ENCODE data around the gene ZCCHC7. TPM values are rescaled to one million over a fixed set of nuclear protein-coding genes. Genes with fewer than 3 reads are reported as not detected.

ZCCHC7 gene
- polyA plus RNA-seq, 2 of the 4 experiments (the other 2 are of a cell fraction) = 15.7 to 30.0 TPM

DNA sequence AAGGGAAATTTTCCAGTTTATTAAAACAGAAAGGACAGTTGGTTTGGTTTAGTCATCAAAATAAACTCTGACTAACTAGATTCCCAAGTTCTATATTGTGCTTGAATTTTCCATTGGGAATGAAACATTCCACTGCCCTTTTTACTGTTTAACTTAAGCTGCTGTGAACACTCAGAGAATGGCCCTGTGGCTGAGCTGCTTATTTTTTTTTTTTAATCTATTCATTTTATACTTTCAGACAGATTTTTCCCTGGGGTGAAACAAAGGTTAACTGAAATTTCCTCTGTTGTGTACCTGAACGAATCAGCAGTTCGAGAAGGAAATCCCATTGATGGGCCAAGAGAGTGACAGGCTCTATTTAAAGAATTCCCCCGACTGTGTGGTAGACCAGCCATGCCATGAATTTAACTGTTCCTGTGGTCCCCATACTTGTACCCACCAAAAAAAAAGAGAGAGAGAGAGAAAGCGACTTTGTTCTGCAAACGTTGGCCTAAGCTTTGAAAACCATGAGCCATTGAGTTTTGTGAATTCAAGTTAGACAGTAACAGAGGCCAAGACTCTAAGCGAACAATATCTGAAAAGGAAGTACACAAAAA is 163.5 kb downstream of the ZCCHC7 start:
- 2% methylated on average over 6 of the region's 6 CpGs for WGBS (ENCODE audit: missing lambda C conversion rate)
- DNase-seq (ENCODE audit: low read depth in 1 of 2, low spot score in 1 of 2) = peak in 1 of 2 experiments; percentile 63
- Histone ChIP-seq H3K27ac (peak overlapping the region; percentile 78 to 92), H3K9me3 (no peaks in the 10 kb centered on the region), H3K4me2 (peak overlapping the region; percentile 75), H3K4me1 (peaks cover 50% of the 10 kb centered on the region), H3K4me3 (peak overlapping the region; percentile 15; the same call in 2 of the 3 replicates)
- peak; percentile 79 to 86 for ATAC-seq
- TF ChIP-seq POLR2AphosphoS2 (conservative IDR thresholded peaks at IDR 0.05; ENCODE audit: low read length) (no peak), HEYL (CRISPR knock-in tag; IDR thresholded peaks at IDR 0.05) (0 out of 2 replicates have a peak, but pooled peaks have one; percentile 29), FOSB (CRISPR knock-in tag; IDR thresholded peaks at IDR 0.05) (no peak), MAZ (IDR thresholded peaks at IDR 0.05; ENCODE audit: borderline replicate concordance, low read depth, low read length) (no peak), FOSL2 (IDR thresholded peaks at IDR 0.05) (peak; percentile 44; the same call in 1 of the 2 replicates), FOSL2 (CRISPR knock-in tag; IDR thresholded peaks at IDR 0.05) (peak; percentile 51; the same call in 1 of the 2 replicates), GATA3 (IDR thresholded peaks at IDR 0.05; ENCODE audit: borderline replicate concordance) (peak; percentile 32; the same call in 1 of the 2 replicates), JUNB (IDR thresholded peaks at IDR 0.05) (peak; percentile 57; the same call in 1 of the 2 replicates)
- TF ChIP-seq, protein P1, sequence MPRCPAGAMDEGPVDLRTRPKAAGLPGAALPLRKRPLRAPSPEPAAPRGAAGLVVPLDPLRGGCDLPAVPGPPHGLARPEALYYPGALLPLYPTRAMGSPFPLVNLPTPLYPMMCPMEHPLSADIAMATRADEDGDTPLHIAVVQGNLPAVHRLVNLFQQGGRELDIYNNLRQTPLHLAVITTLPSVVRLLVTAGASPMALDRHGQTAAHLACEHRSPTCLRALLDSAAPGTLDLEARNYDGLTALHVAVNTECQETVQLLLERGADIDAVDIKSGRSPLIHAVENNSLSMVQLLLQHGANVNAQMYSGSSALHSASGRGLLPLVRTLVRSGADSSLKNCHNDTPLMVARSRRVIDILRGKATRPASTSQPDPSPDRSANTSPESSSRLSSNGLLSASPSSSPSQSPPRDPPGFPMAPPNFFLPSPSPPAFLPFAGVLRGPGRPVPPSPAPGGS (IDR thresholded peaks at IDR 0.05) = no peak
- no peak for FAIRE-seq
- CTCF ChIA-PET = interaction anchor here (0.7 kb wide), 1 partner anchor 77 kb away, joined by 3 read pairs; no protein-coding TSS in a partner anchor
- POLR2A ChIA-PET = interaction anchor here (0.6 kb wide), 1 partner anchor 52 kb away, joined by 4 read pairs; no protein-coding TSS in a partner anchor

GRCh38 chr9:37284636-37285035 is 164.3 kb downstream of the ZCCHC7 start:
- DNase-seq (ENCODE audit: low read depth in 1 of 2, low spot score in 1 of 2) (no peak), FAIRE-seq (no peak), ATAC-seq (peak in 1 of 2 experiments; percentile 62; a peak in 3 of 6 replicates)
- WGBS (ENCODE audit: missing lambda C conversion rate) = 5% methylated on average over 1 of the region's 1 CpG
- peak overlapping the region; percentile 15; the same call in 2 of the 3 replicates for H3K4me3 ChIP-seq
- H3K4me2 ChIP-seq = peak overlapping the region; percentile 75
- peaks cover 50% of the 10 kb centered on the region for H3K4me1 ChIP-seq
- no peak for TF ChIP-seq FOXS1 (CRISPR knock-in tag; IDR thresholded peaks at IDR 0.05)
- no peak for TF ChIP-seq CEBPB (IDR thresholded peaks at IDR 0.05)
- no peak for TF ChIP-seq REST (IDR thresholded peaks at IDR 0.05)
- TF ChIP-seq MAFK (IDR thresholded peaks at IDR 0.05; ENCODE audit: partially characterized antibody) = no peak
- TF ChIP-seq JUN (IDR thresholded peaks at IDR 0.05) = no peak
- no peak for TF ChIP-seq FOSB (CRISPR knock-in tag; IDR thresholded peaks at IDR 0.05)
- TF ChIP-seq CTCF (IDR thresholded peaks at IDR 0.05) = no peak
- TF ChIP-seq, protein P2, sequence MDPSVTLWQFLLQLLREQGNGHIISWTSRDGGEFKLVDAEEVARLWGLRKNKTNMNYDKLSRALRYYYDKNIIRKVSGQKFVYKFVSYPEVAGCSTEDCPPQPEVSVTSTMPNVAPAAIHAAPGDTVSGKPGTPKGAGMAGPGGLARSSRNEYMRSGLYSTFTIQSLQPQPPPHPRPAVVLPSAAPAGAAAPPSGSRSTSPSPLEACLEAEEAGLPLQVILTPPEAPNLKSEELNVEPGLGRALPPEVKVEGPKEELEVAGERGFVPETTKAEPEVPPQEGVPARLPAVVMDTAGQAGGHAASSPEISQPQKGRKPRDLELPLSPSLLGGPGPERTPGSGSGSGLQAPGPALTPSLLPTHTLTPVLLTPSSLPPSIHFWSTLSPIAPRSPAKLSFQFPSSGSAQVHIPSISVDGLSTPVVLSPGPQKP (IDR thresholded peaks at IDR 0.05; ENCODE audit: low read depth, low read length) = no peak
- no peak for TF ChIP-seq RARB (CRISPR knock-in tag; IDR thresholded peaks at IDR 0.05)
- TF ChIP-seq, protein P3, sequence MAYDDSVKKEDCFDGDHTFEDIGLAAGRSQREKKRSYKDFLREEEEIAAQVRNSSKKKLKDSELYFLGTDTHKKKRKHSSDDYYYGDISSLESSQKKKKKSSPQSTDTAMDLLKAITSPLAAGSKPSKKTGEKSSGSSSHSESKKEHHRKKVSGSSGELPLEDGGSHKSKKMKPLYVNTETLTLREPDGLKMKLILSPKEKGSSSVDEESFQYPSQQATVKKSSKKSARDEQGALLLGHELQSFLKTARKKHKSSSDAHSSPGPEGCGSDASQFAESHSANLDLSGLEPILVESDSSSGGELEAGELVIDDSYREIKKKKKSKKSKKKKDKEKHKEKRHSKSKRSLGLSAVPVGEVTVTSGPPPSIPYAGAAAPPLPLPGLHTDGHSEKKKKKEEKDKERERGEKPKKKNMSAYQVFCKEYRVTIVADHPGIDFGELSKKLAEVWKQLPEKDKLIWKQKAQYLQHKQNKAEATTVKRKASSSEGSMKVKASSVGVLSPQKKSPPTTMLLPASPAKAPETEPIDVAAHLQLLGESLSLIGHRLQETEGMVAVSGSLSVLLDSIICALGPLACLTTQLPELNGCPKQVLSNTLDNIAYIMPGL (CRISPR knock-in tag; IDR thresholded peaks at IDR 0.05; ENCODE audit: borderline replicate concordance) = no peak
- TF ChIP-seq HOXB5 (CRISPR knock-in tag; IDR thresholded peaks at IDR 0.05) = no peak
- no peak for TF ChIP-seq BHLHE40 (IDR thresholded peaks at IDR 0.05; ENCODE audit: low read depth, low read length)
- no peak for TF ChIP-seq CHD2 (IDR thresholded peaks at IDR 0.05; ENCODE audit: low read length, partially characterized antibody)
- no peak for TF ChIP-seq NPAS2 (CRISPR knock-in tag; IDR thresholded peaks at IDR 0.05; ENCODE audit: borderline replicate concordance)
- TF ChIP-seq EHMT2 (IDR thresholded peaks at IDR 0.05; ENCODE audit: low read depth) = no peak
- TF ChIP-seq HOXA7 (CRISPR knock-in tag; IDR thresholded peaks at IDR 0.05) = no peak
- TF ChIP-seq CBX2 (IDR thresholded peaks at IDR 0.05; ENCODE audit: borderline replicate concordance, low read depth) = no peak
- no peak for TF ChIP-seq EHF (CRISPR knock-in tag; IDR thresholded peaks at IDR 0.05)
- no peaks in the 10 kb centered on the region for H3K9me3 ChIP-seq
- ChIA-PET CTCF (no interaction called here), POLR2A (no interaction called here)
- H3K27ac ChIP-seq = peak overlapping the region; percentile 74 to 78
